Smooth muscle cell (in vitro differentiated cells): ENCODE measurements around the gene GLRX3. TPM values are rescaled to one million over a fixed set of nuclear protein-coding genes. Genes with fewer than 3 reads are reported as not detected.

Experiments
- DNase-seq: peaks from one replicate; lab custom pipeline; 2025; ENCODE audit not compliant: unreplicated experiment; lab: John Stamatoyannopoulos, UW
- H2AFZ ChIP-seq: fragments of 200-600 bp; sonication (generic); 2 replicates; pipeline ENCODE4 v1.6.0; 2016; ENCODE audit warnings: antibody characterized with exemption, low read depth, mild to moderate bottlenecking
- H3F3A ChIP-seq: fragments of 200-600 bp; sonication (generic); 2 replicates; pipeline ENCODE4 v1.6.0; 2017; ENCODE audit warnings: antibody characterized with exemption, low read depth
- H3K27ac ChIP-seq: fragments of 200-600 bp; sonication (generic); 2 replicates; pipeline ENCODE4 v1.5.1; 2016; ENCODE audit warnings: low read depth, mild to moderate bottlenecking
- H3K27me3 ChIP-seq: fragments of 200-600 bp; sonication (generic); 2 replicates; pipeline ENCODE4 v1.6.1; 2016; ENCODE audit warnings: low read depth, mild to moderate bottlenecking
- H3K36me3 ChIP-seq: fragments of 200-600 bp; sonication (generic); 2 replicates; pipeline ENCODE4 v1.5.1; 2016; ENCODE audit warnings: low read depth
- H3K4me1 ChIP-seq: fragments of 200-600 bp; sonication (generic); 2 replicates; pipeline ENCODE4 v1.5.1; 2016; ENCODE audit warnings: low read depth
- H3K4me2 ChIP-seq: fragments of 200-600 bp; sonication (generic); 2 replicates; pipeline ENCODE4 v1.6.0; 2016; ENCODE audit warnings: mild to moderate bottlenecking
- H3K4me3 ChIP-seq: fragments of 200-600 bp; sonication (generic); 2 replicates; pipeline ENCODE4 v1.5.1; 2016; ENCODE audit warnings: mild to moderate bottlenecking
- H3K79me2 ChIP-seq: fragments of 200-600 bp; sonication (generic); 2 replicates; pipeline ENCODE4 v1.6.0; 2016; ENCODE audit warnings: low read depth, mild to moderate bottlenecking
- H3K9ac ChIP-seq: fragments of 200-600 bp; sonication (generic); 2 replicates; pipeline ENCODE4 v1.6.0; 2016; ENCODE audit warnings: low read depth
- H3K9me3 ChIP-seq: fragments of 200-600 bp; sonication (generic); replicated peaks from 2 replicates; pipeline ENCODE4 v1.5.1; 2016; ENCODE audit warnings: low read depth
- H4K20me1 ChIP-seq: fragments of 200-600 bp; sonication (generic); 2 replicates; pipeline ENCODE4 v1.6.0; 2016; ENCODE audit warnings: low read depth
- CTCF ChIP-seq: fragments of 200-600 bp; sonication (generic); IDR thresholded peaks from 2 replicates; pipeline ENCODE4 v1.5.1; 2017; ENCODE audit warnings: borderline replicate concordance, mild to moderate bottlenecking, antibody characterized with exemption; ENCODE audit not compliant: insufficient read depth, poor library complexity, severe bottlenecking
- WGBS: methylation state at CpG from one replicate; pipeline ENCODE4 v1.1.7; 2016; ENCODE audit warnings: low lambda C conversion rate; 5-methylcytosine and 5-hydroxymethylcytosine counted together
- polyA plus RNA-seq: library from polyadenylated mRNA; unstranded; fragments of >200 nt; fragmentation: Nextera tagmentation; extraction: Ambion mirVana; gene quantifications from 2 replicates; pipeline ENCODE4 v1.2.1, GENCODE V29; 2016
- total RNA-seq: library from RNA; depleted of rRNA; stranded (reverse); fragments of >200 nt; gene quantifications from 2 replicates; pipeline ENCODE4 v1.2.3, GENCODE V29; 2014

Gene GLRX3
- total and polyA plus RNA-seq, 2 experiments from 2014 or later: 125 to 132 TPM

DNA sequence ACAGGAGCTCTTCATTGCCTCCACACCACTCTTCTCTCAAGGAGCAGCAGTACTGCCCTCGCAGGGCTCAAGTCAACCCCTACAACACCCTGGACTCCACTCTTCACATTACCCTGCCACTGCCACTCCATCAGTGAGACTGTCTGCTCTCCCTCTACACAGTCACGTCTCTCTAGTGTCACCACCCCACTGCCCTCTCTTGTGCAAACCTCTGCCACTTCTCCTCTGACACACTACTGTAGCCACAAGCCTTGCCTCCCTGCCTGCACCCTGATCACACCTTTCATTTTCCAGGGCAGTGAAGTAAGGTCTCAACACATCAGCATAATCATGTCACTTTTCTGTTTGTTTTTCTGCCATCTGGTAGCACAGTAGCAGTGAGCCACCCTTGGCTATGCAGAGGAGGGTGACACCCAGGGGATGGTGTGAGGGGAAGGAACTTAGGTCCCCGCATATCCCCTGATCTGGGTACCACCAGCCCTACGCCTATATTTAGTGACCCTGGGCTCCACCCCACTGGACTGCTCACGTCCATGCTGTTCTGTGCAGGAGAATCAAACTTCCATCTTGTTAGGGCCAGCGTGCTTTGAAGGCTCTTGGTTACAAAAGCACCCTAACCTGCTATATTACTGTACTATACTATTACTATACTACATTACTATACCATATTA, 27.1 kb upstream of the GLRX3 start:
- H3K36me3 ChIP-seq: no peaks in the 10 kb centered on the region
- no peak overlapping the region for H3K9ac ChIP-seq
- H3K27ac ChIP-seq: peak overlapping the region; percentile 94
- peaks cover 7% of the 10 kb centered on the region for H3K4me1 ChIP-seq
- 75% methylated on average over 6 of the region's 6 CpGs for WGBS
- peaks cover 4% of the 10 kb centered on the region for H3K79me2 ChIP-seq
- H2AFZ ChIP-seq: peak overlapping the region; percentile 5
- no peak for DNase-seq
- peak overlapping the region; percentile 77 for H3K4me3 ChIP-seq
- peak overlapping the region; percentile 99 for H3K4me2 ChIP-seq
- peaks cover 5% of the 10 kb centered on the region for H3F3A ChIP-seq
- no peaks in the 10 kb centered on the region for H3K9me3 ChIP-seq
- H3K27me3 ChIP-seq: no peaks in the 10 kb centered on the region
- no peak for TF ChIP-seq CTCF
- no peaks in the 10 kb centered on the region for H4K20me1 ChIP-seq

DNA sequence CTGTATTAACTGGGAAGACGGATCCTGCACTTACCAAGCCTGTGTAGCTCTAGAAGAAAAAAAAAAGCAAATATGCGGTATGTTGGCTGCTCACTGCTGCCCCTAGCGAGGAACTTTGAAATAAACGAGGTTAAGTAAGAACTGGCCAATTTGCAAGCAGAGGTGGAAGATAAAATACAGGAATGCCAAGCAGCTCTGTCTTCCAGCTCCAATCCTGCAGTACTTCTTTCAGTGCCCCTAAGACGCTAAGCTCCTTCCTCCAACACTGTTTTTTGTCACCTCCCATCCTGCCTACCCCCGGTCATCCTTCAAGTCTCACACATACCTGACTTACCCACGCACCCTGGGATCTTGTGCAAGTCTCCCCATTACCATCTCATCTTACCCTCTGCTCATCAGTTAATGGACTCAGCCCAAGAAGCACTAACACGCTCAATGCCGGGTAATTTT, 26.4 kb upstream of the GLRX3 start:
- Histone ChIP-seq H3K27ac (peak overlapping the region; percentile 94), H2AFZ (peak overlapping the region; percentile 99), H3K9me3 (no peaks in the 10 kb centered on the region), H3K4me2 (peak overlapping the region; percentile 99), H3K9ac (peak overlapping the region; percentile 90), H3K79me2 (peaks cover 4% of the 10 kb centered on the region), H3K27me3 (no peaks in the 10 kb centered on the region), H4K20me1 (no peaks in the 10 kb centered on the region), H3K4me3 (peak overlapping the region; percentile 77), H3K36me3 (no peaks in the 10 kb centered on the region), H3K4me1 (peaks cover 7% of the 10 kb centered on the region), H3F3A (peaks cover 5% of the 10 kb centered on the region)
- DNase-seq: peak; percentile 60
- peak; percentile 74 for TF ChIP-seq CTCF
- 1% methylated on average over 9 of the region's 9 CpGs for WGBS

- Histone ChIP-seq H3K4me2 (peak within 1 kb of the TSS; percentile 99), H3K27ac (peak within 1 kb of the TSS; percentile 94), H3F3A (peaks cover 5% of the 10 kb centered on the region), H3K27me3 (no peaks in the 10 kb centered on the region), H2AFZ (peak within 1 kb of the TSS; percentile 99), H3K4me3 (peak within 1 kb of the TSS; percentile 77), H3K9ac (peak within 1 kb of the TSS; percentile 90), H4K20me1 (no peaks in the 10 kb centered on the region), H3K36me3 (no peaks in the 10 kb centered on the region), H3K4me1 (peaks cover 7% of the 10 kb centered on the region), H3K79me2 (peaks cover 4% of the 10 kb centered on the region), H3K9me3 (no peaks in the 10 kb centered on the region)
- no peak for TF ChIP-seq CTCF
- peak; percentile 99 for DNase-seq
- WGBS: 2% methylated on average over 51 of the region's 71 CpGs
Measured at GRCh38 chr10:130110246-130111112, 25.7 kb upstream of the GLRX3 start, which contains the start of gene C10orf143. TSS of gene C10orf143 (minus strand) at chr10:130110830. CDS start at chr10:130110772, 58 bp downstream.
